Loucy (cell line): ENCODE data around the gene SMIM44.

Experiments
- CTCF ChIP-seq: fragments of 200-600 bp; sonication (generic); conservative IDR thresholded peaks from 2 replicates; pipeline ENCODE4 v1.5.1; 2014; ENCODE audit warnings: mild to moderate bottlenecking, antibody characterized with exemption, low read length
- EZH2phosphoT487 ChIP-seq: fragments of 200-600 bp; IDR thresholded peaks from 2 replicates; pipeline ENCODE4 v1.6.1; 2018; ENCODE audit warnings: antibody characterized with exemption, mild to moderate bottlenecking, moderate library complexity, borderline replicate concordance

GRCh38 chr19:3451451-3451866 lies 31.8 kb downstream of the SMIM44 start:
- TF ChIP-seq CTCF (no peak), EZH2phosphoT487 (no peak)
